ENCODE data around the gene THSD7A.

Gene THSD7A

GRCh38 chr7:11428877-11429581 lies 403.0 kb downstream of the THSD7A start:
- Histone ChIP-seq H3K27me3 (ENCODE audit: insufficient read depth, low read depth, severe bottlenecking) (no peaks in the 10 kb centered on the region), H3K27ac (no peak overlapping the region), H3K4me3 (ENCODE audit: low read depth, low read length) (no peak overlapping the region), H3K9me3 (ENCODE audit: severe bottlenecking) (no peaks in the 10 kb centered on the region), H3K36me3 (no peaks in the 10 kb centered on the region)
- no peak for TF ChIP-seq CTCF (IDR thresholded peaks at IDR 0.05; ENCODE audit: low read depth, low read length)
- DNase-seq: no peak

- Histone ChIP-seq H3K36me3 (no peaks in the 10 kb centered on the region), H3K27me3 (ENCODE audit: insufficient read depth, low read depth, severe bottlenecking) (no peaks in the 10 kb centered on the region), H3K4me3 (ENCODE audit: low read depth, low read length) (no peak overlapping the region), H3K9me3 (ENCODE audit: severe bottlenecking) (no peaks in the 10 kb centered on the region), H3K27ac (no peak overlapping the region)
- peak; percentile 39 for TF ChIP-seq CTCF (IDR thresholded peaks at IDR 0.05; ENCODE audit: low read depth, low read length)
- no peak for DNase-seq
Measured at GRCh38 chr7:11427686-11428273, 404.2 kb downstream of the THSD7A start.

GRCh38 chr7:11424006-11424405 lies 408.0 kb downstream of the THSD7A start:
- no peak overlapping the region for H3K27ac ChIP-seq
- H3K9me3 ChIP-seq (ENCODE audit: severe bottlenecking): peaks cover 10% of the 10 kb centered on the region
- no peak for DNase-seq
- no peaks in the 10 kb centered on the region for H3K27me3 ChIP-seq (ENCODE audit: insufficient read depth, low read depth, severe bottlenecking)
- no peak for TF ChIP-seq CTCF (IDR thresholded peaks at IDR 0.05; ENCODE audit: low read depth, low read length)
- no peak overlapping the region for H3K4me3 ChIP-seq (ENCODE audit: low read depth, low read length)
- no peaks in the 10 kb centered on the region for H3K36me3 ChIP-seq

GRCh38 chr7:11420049-11420448 lies 411.9 kb downstream of the THSD7A start:
- H3K4me3 ChIP-seq (ENCODE audit: low read depth, low read length): no peak overlapping the region
- H3K27me3 ChIP-seq (ENCODE audit: insufficient read depth, low read depth, severe bottlenecking): no peaks in the 10 kb centered on the region
- DNase-seq: peak; percentile 5
- no peaks in the 10 kb centered on the region for H3K36me3 ChIP-seq
- no peak overlapping the region for H3K27ac ChIP-seq
- TF ChIP-seq CTCF (IDR thresholded peaks at IDR 0.05; ENCODE audit: low read depth, low read length): no peak
- H3K9me3 ChIP-seq (ENCODE audit: severe bottlenecking): peaks cover 10% of the 10 kb centered on the region

- Histone ChIP-seq H3K27me3 (ENCODE audit: insufficient read depth, low read depth, severe bottlenecking) (no peaks in the 10 kb centered on the region), H3K4me3 (ENCODE audit: low read depth, low read length) (no peak overlapping the region), H3K36me3 (no peaks in the 10 kb centered on the region), H3K27ac (no peak overlapping the region), H3K9me3 (ENCODE audit: severe bottlenecking) (peaks cover 24% of the 10 kb centered on the region)
- no peak for DNase-seq
- TF ChIP-seq CTCF (IDR thresholded peaks at IDR 0.05; ENCODE audit: low read depth, low read length): no peak
Measured at GRCh38 chr7:11416641-11417458, 415.1 kb downstream of the THSD7A start.

Data from WERI-Rb-1 (cell line).